MG63 (cell line): ENCODE results near the gene ATM. TPM values are rescaled to one million over a fixed set of nuclear protein-coding genes. Genes with fewer than 3 reads are reported as not detected.

Experiments used
- DNase-seq: peaks from one replicate; pipeline ENCODE4 v3.0.0-alpha.2; 2020
- H3K27me3 ChIP-seq: fragments of 250-450 bp; sonication (Bioruptor Pico); 2 replicates; pipeline ENCODE4 v1.5.1; 2020; ENCODE audit warnings: mild to moderate bottlenecking, moderate library complexity
- H3K36me3 ChIP-seq: fragments of 250-450 bp; sonication (Bioruptor Pico); 2 replicates; pipeline ENCODE4 v1.5.1; 2020; ENCODE audit warnings: mild to moderate bottlenecking, moderate library complexity
- H3K4me3 ChIP-seq: fragments of 250-450 bp; sonication (Bioruptor Pico); 2 replicates; pipeline ENCODE4 v1.5.1; 2020; ENCODE audit warnings: mild to moderate bottlenecking, moderate library complexity
- H3K9me3 ChIP-seq: fragments of 250-450 bp; sonication (Bioruptor Pico); 2 replicates; pipeline ENCODE4 v1.5.1; 2020; ENCODE audit warnings: mild to moderate bottlenecking, moderate library complexity
- total RNA-seq: library from RNA; depleted of rRNA; stranded (reverse); fragments of >200 nt; shearing (Covaris generic); gene quantifications from 2 replicates; pipeline ENCODE4 v1.2.3, GENCODE V29; 2014; ENCODE audit warnings: low replicate concordance

The ATM gene
- total RNA-seq, 1 experiment from 2014 or later = 10.8 TPM

DNA sequence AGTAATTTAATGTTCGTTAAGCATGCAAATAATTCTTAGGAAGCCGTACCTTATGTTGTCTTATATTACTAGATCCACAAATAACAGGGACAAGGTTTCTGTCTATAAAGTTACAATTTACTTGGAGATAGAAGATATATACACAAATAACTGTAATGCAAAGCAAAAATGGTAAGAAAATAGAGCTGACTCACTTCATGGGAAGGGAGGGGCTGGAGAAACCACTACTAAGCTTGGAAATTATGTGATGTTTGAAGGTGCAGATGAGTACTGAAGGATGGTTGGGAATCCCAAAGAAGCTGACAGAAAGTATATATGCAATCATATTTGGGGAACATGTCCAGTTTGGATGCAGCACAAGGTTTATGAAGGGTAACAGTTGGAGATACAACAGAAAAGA is 4.4 kb upstream of the ATM start:
- no peak for DNase-seq
- Histone ChIP-seq H3K9me3 (no peaks in the 10 kb centered on the region), H3K4me3 (no peak overlapping the region)

DNA sequence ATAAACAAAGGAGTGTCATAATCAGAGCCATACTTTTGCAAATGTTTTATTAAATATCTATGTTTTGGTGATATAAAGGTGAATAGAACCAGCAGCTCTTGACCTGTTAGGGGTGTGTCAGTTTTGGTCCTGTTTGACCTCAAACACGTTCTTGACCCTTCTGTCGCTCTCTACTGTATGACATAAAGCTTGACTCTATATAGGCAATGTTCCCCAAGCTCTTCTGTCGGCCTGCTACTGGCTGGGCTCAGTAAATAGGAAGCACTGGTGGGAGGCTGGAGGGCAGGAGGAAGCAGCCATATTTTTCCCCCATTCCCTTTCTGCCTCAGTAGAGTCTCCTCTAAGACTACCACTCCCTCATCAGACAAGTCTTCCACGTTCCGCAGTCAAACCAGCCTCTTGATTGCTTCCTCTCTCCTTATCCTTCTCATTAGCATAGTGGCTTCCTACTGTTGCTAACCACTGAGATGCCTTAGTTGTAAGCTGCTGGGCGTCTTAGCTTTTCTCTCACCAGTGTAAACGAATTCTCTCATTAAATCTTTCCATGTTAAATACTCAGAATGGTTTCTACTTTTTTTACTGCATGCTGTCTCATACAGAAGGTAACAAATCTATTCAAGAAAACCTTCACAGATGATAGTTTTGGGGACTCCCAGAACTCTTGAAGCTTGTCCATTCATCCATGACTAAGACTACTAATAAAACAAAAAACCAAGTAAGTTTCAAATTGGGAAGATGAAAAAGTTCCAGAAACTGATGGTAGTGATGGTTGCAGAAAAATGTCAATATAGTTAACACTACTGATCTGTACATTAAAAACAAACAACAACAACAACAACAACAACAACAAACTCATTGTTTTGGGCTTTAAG is 3.7 kb upstream of the ATM start:
- no peak for DNase-seq
- Histone ChIP-seq H3K4me3 (no peak overlapping the region), H3K9me3 (no peaks in the 10 kb centered on the region), H3K36me3 (peaks cover 18% of the 10 kb centered on the region), H3K27me3 (no peaks in the 10 kb centered on the region)

More for the DNA sequence above, 4.4 kb upstream of the ATM start:
- peaks cover 25% of the 10 kb centered on the region for H3K36me3 ChIP-seq
- H3K27me3 ChIP-seq = no peaks in the 10 kb centered on the region

DNA sequence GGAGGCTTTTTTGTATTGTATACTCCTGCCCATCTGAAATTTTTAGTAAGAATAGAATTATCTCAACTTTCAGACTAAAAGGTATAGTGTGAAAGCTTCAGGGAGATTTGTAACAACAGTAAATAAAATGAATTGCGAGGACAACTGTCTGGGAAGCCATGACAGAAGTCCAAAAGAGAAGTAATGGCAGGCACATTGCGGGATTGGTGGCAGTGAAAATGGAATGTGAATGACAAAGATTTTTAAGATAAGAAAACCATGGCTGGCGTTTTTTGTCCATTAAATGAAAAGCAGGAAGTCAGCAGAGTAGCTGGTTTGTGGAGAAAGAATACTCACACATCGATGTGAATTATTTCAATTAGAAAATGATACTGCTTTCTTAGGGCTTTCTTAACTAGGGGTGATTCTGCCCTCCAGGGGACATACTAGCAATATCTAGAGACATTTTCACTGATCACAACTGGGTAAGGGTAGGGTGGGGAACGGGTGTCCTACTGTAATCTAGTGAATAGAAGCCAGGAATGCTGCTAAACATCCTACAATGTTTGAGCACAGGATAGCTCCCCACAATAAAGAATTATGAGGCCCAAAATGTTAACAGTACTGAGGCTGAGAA is 2.0 kb upstream of the ATM start:
- peak overlapping the region; percentile 79 for H3K4me3 ChIP-seq
- peaks cover 18% of the 10 kb centered on the region for H3K36me3 ChIP-seq
- no peaks in the 10 kb centered on the region for H3K27me3 ChIP-seq
- no peaks in the 10 kb centered on the region for H3K9me3 ChIP-seq
- DNase-seq = no peak

DNA sequence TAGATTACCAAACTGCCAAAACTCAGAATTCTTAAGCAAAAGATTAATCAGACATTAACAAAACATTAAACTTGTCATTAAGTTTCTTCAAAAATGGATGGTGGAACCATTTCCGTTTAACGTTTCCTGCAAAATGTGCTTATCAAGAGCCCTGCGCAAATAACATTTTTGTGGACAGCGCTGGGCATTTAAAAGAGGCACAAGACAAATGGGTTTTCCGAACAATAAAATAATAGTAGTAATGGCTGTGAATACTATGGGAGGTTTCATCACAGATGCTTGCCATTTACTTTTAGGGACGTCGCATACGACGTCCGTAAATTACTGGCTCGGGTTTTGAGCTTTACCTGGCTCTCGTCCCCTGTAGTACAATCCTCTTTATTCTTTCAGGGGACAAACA is 1.5 kb upstream of the ATM start:
- Histone ChIP-seq H3K9me3 (no peaks in the 10 kb centered on the region), H3K27me3 (no peaks in the 10 kb centered on the region), H3K4me3 (peak overlapping the region; percentile 79), H3K36me3 (peaks cover 18% of the 10 kb centered on the region)
- DNase-seq = no peak

DNA sequence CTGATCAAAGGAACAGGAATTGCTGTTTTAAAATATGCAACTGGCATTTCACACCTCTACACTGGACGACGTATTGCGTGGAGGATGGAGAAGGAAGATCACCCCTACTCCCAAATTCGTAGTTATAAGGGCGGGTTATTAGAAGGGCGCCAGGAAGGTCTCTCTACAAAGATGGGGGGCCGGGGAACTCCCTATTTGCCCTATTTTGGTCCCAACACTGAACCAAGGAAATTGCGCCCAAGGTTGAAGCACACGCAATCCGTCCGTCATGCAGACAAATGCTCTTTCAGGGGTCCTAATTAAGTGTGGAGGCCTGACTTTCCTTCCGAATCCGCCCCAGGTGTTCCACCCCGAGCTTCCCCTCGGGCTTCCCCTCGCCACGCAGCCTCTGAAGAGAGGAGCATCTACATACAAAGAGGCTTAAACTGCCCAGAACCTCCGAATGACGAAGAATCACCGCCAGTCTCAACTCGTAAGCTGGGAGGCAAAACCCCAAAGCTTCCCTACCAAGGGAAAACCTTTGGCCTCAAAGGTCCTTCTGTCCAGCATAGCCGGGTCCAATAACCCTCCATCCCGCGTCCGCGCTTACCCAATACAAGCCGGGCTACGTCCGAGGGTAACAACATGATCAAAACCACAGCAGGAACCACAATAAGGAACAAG is 825 bp upstream of the ATM start:
- DNase-seq = no peak
- Histone ChIP-seq H3K4me3 (peak overlapping the region; percentile 79), H3K9me3 (no peaks in the 10 kb centered on the region), H3K36me3 (peaks cover 18% of the 10 kb centered on the region), H3K27me3 (no peaks in the 10 kb centered on the region)

DNA sequence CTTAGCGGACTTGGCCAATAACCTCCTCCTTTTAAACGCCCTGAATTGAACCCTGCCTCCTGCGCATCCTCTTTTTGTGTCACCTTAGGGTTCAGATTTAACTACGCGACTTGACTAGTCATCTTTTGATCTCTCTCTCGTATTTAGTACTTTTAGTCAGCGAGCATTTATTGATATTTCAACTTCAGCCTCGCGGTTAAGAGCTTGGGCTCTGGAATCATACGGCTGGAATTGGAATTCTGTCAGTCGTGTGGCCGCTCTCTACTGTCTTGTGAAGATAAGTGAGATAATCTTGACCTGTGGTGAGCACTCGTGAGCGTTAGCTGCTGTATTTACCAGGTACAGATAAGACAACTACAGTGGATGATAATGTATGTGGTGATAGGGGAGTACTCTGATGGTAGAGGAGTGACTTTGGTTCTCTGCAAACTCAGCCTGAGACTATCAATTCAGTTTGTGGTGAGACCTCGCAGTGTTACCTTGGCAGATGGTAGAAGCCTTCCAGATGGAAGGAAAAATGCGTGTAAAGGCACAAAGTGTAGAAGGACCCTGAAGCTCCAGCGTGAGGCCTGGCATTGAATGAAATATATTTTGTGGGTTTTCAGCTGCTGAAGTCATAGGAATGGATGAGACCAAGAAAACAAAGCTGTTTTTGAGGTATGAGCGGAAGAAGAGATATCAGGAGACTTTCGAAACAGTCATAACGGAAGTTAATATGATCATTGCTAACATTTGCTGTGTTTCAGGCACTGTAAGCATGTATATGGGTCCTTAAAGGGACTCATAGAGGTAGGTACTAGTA is 682 bp downstream of the ATM start:
- no peaks in the 10 kb centered on the region for H3K9me3 ChIP-seq
- H3K4me3 ChIP-seq = peak overlapping the region; percentile 79
- DNase-seq = no peak
- peaks cover 18% of the 10 kb centered on the region for H3K36me3 ChIP-seq
- no peaks in the 10 kb centered on the region for H3K27me3 ChIP-seq

DNA sequence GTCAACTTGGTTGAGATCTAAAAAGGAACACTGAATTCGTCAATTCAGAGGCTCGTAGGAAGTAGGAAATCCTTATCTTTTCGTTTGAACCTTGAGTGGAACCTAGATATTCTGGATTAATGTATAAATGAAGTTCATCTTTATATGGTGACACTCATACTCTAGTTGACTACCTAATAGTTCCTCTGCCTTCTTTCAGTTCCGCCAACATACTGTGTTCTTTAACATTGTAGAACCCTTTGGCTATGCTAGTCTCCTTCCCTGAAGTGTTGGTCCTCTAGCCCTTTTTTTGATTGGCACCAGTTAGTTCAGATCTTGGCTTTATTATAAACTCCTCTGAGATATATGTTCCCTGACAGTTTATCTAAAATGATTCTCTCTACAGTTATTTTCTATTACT is 1.5 kb downstream of the ATM start:
- H3K36me3 ChIP-seq = peaks cover 18% of the 10 kb centered on the region
- H3K27me3 ChIP-seq = no peaks in the 10 kb centered on the region
- no peaks in the 10 kb centered on the region for H3K9me3 ChIP-seq
- peak overlapping the region; percentile 79 for H3K4me3 ChIP-seq
- no peak for DNase-seq

DNA sequence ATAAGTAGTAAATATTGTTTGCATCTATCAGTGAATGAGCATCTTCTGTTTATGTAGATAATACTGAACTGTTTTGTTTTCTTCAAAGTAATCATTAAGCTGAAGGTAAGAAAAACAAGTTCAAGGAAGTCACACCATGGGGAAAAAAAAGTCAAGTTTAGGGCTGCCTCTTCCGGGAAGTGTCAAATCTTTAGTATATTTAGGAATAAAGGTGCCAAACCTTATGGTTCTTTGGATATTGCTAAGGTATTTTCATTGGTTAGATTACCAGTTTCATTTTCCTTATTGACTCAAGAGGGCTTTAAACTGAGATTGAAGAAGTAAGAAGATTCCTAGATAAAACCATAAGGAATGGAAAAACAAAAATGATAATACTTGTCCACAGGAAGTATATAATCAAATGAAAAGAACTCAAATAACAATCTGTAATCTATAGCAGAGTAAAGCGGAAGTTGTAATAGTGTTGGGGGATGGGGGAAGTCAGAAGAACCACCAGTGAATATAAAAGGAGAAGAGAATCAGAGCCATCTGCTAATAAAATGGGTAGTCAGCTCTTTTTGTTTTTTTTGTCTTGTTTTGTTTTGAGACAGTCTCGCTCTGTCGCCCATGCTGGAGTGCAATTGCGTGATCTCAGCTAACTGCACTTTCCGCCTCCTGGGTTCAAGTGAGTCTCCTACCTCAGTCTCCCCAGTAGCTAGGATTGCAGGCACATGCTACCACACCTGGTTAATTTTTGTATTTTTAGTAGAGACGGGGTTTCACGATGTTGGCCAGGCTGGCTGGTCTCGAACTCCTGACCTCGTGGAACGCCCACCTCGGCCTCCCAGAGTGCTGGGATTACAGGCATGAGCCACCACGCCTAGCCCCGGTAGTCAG is 2.3 kb downstream of the ATM start:
- Histone ChIP-seq H3K36me3 (peaks cover 12% of the 10 kb centered on the region), H3K9me3 (no peaks in the 10 kb centered on the region), H3K27me3 (no peaks in the 10 kb centered on the region), H3K4me3 (no peak overlapping the region)
- no peak for DNase-seq

DNA sequence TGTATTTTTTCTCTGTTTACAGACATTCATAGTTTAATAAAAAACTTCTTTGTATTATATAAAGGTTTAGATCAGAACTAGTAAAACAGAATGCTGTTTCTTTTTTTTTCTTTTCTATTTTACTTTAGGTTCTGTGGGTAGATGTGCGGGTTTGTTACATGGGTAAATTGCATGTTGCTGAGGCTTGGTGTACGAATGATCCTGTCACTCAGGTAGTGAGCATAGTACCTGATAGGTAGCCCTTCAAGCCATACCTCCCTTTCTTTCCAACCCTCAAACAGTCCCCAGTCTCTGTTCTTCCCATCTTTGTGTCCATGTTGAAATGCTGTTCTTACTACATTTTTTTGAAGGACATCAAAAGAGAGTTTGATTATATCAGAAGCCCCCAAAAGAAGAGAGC is 3.2 kb downstream of the ATM start:
- no peaks in the 10 kb centered on the region for H3K27me3 ChIP-seq
- H3K9me3 ChIP-seq = no peaks in the 10 kb centered on the region
- DNase-seq = no peak
- H3K4me3 ChIP-seq = no peak overlapping the region
- H3K36me3 ChIP-seq = peaks cover 15% of the 10 kb centered on the region

DNA sequence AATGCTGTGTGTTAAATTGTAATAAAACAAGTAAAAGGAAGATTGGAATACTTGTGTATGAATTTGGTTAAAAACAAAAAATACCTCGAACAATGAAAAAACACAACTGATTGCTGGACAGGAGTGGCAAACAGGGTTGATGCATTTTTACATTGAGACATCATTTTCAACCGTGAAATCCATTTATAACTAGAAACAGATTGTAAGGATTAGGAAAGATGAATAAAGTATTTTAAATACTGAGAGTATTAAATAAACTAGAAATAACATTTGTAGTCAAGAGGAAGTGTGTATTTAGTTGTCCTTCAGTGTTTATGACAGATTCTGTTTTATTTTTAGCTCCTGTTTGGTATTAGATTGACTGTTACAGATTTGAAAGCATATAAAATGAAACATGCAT is 5.4 kb downstream of the ATM start:
- H3K27me3 ChIP-seq = no peaks in the 10 kb centered on the region

DNA sequence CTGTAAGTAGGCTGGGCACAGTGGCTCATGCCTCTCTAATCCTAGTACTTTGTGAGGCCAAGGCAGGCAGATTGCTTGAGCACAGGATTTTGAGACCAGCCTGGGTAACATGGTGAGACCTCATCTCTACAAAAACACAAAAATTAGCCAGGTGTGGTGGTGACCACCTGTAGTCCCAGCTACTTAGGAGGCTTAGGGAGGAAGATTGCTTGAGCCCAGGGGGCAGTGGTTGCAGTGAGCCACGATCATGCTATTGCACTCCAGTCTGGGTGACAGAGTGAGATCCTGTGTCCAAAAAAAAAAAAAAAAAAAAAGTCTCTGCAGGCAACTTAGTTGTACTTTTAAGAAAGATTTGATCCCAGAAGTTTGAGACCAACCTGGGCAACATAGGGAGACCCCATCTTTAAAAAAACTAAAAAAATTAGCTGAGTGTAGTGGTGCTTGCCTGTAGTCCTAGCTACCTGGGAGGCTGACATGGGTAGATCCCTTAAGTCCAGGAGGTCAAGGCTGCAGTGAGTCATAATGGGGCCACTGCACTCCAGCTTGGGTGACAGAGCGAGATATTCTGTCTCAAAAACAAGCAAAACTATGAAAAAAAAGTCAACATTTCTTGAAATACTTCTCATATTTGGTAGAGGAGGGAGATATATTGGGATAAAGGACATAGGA is 10.5 kb downstream of the ATM start:
- Histone ChIP-seq H3K27me3 (no peaks in the 10 kb centered on the region), H3K36me3 (peaks cover 28% of the 10 kb centered on the region), H3K4me3 (no peak overlapping the region), H3K9me3 (no peaks in the 10 kb centered on the region)
- no peak for DNase-seq

More for the DNA sequence above, 5.4 kb downstream of the ATM start:
- Histone ChIP-seq H3K36me3 (peaks cover 20% of the 10 kb centered on the region), H3K9me3 (no peaks in the 10 kb centered on the region), H3K4me3 (no peak overlapping the region)
- no peak for DNase-seq

DNA sequence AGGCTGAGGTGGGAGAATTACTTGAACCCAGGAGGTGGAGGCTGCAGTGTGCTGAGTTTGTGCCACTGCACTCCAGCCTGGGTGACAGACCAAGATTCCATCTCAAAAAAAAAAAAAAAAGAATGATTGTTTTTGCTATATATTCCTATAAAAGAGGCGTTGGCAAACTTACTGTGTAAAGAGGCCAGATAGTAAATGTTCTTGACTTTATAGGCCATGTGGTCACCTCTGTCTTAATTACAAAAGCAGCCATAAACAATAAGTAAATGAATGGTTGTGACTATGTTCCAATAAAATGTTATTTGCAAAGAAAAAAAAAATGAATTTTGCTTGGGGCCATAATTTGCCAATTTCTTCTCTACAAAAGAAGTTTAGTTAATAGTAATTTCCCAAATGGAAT is 12.3 kb downstream of the ATM start:
- Histone ChIP-seq H3K27me3 (no peaks in the 10 kb centered on the region), H3K9me3 (no peaks in the 10 kb centered on the region), H3K4me3 (no peak overlapping the region), H3K36me3 (peaks cover 27% of the 10 kb centered on the region)
- DNase-seq = no peak

DNA sequence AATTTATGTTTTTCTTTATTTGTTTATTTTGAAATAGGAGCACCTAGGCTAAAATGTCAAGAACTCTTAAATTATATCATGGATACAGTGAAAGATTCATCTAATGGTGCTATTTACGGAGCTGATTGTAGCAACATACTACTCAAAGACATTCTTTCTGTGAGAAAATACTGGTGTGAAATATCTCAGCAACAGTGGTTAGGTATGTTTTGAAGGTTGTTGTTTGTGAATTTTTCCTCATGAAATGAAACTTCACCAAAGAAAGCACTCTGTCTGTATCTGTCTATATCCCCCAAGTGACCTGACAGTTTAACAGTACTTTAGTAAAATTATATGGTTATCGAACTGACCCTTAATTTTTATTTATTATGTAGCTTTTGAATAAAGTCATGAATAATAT is 12.8 kb downstream of the ATM start:
- no peak for DNase-seq
- H3K27me3 ChIP-seq = no peaks in the 10 kb centered on the region
- peaks cover 27% of the 10 kb centered on the region for H3K36me3 ChIP-seq
- H3K4me3 ChIP-seq = no peak overlapping the region
- no peaks in the 10 kb centered on the region for H3K9me3 ChIP-seq

DNA sequence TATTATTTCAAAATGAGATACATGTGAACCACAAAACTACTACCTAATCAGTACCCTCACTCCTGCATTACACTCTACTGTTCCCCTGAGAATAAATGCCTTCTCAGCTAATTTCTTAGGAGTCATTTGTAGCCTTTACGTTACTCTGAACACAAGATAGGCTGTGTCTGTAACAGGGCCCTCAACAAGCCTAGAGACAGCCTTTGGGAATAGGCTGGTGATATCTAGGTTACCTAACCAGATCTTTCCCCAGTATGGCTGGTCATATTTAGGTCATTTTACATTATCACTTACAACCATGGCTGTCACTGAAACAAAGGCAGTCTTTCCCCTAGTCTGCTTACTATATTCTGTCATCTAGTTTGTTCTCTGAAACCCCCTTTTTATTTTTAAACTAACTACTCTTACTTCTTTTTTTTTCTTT is 14.2 kb downstream of the ATM start:
- Histone ChIP-seq H3K27me3 (no peaks in the 10 kb centered on the region), H3K36me3 (peaks cover 23% of the 10 kb centered on the region), H3K9me3 (no peaks in the 10 kb centered on the region), H3K4me3 (no peak overlapping the region)
- no peak for DNase-seq

DNA sequence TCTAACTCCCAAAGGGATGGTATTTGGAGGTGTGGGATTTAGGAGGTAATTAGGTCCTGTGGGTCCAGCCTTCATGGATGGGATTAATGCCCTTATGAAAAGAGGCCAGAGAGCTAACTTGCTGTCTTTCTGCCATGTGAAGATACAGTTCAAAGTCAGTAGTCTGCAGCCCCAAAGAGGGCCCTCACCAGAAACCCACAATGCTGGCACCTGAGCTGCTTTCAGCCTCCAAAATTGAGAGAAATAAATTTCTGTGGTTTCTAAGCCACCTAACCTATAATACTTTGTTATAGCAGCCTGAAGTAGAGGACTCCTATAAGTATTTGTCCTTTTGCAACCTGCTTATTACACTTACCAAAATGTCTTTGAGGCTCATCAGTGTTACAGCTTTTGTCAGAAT is 16.2 kb downstream of the ATM start:
- Histone ChIP-seq H3K9me3 (no peaks in the 10 kb centered on the region), H3K27me3 (no peaks in the 10 kb centered on the region), H3K36me3 (peaks cover 21% of the 10 kb centered on the region), H3K4me3 (no peak overlapping the region)
- no peak for DNase-seq
